LHCN-M2 (cell line): ENCODE data around the gene SGK2. TPM values are rescaled to one million over a fixed set of nuclear protein-coding genes. Genes with fewer than 3 reads are reported as not detected.
A peak's percentile ranks its signal among the peaks of the same experiment; 100 is the strongest.
"Not testable (repeated sequence)": the region's sequence is repeated elsewhere in the genome, so short reads cannot be mapped to it uniquely, and the experiment has no call there.

Experiments used
- DNase-seq: peaks from one replicate; pipeline ENCODE4 v3.0.0-alpha.2; 2012; ENCODE audit warnings: low read depth
- total RNA-seq: library from RNA; depleted of rRNA; stranded (reverse); fragments of >200 nt; gene quantifications from 2 replicates; pipeline ENCODE4 v1.2.3, GENCODE V29; 2014

SGK2 gene
- total RNA-seq, 1 experiment from 2014 or later: not detected

GRCh38 chr20:43563429-43563828 is 4.6 kb downstream of the SGK2 start:
- DNase-seq: peak; percentile 35

GRCh38 chr20:43563991-43564390 is 5.2 kb downstream of the SGK2 start:
- no peak for DNase-seq

GRCh38 chr20:43564455-43564854 is 5.6 kb downstream of the SGK2 start:
- DNase-seq: no peak

GRCh38 chr20:43564993-43565757 is 6.3 kb downstream of the SGK2 start:
- DNase-seq: no peak

GRCh38 chr20:43565758-43566104 is 6.9 kb downstream of the SGK2 start:
- DNase-seq: no peak

- DNase-seq: no peak
These were observed 8.7 kb downstream of the SGK2 start for GRCh38 chr20:43567477-43567876.

GRCh38 chr20:43568706-43569105 is 9.9 kb downstream of the SGK2 start:
- no peak for DNase-seq

GRCh38 chr20:43569282-43569681 is 10.5 kb downstream of the SGK2 start:
- no peak for DNase-seq

- no peak for DNase-seq
These were observed 11.7 kb downstream of the SGK2 start for GRCh38 chr20:43570496-43570895.

- no peak for DNase-seq
These were observed 12.5 kb downstream of the SGK2 start for GRCh38 chr20:43571310-43571709.

- no peak for DNase-seq
These were observed 12.9 kb downstream of the SGK2 start for GRCh38 chr20:43571771-43572170.

- DNase-seq: no peak
These were observed 14.1 kb downstream of the SGK2 start for GRCh38 chr20:43572891-43573290.

- DNase-seq: no peak
These were observed 17.3 kb downstream of the SGK2 start for GRCh38 chr20:43576108-43576507.

GRCh38 chr20:43579861-43580793 is 21.3 kb downstream of the SGK2 start:
- no peak for DNase-seq

- no peak for DNase-seq
These were observed 24.5 kb downstream of the SGK2 start for GRCh38 chr20:43583133-43583864.

- DNase-seq: peak; percentile 99
These were observed 25.2 kb downstream of the SGK2 start for GRCh38 chr20:43583982-43584432.

GRCh38 chr20:43584448-43585136 is 25.8 kb downstream of the SGK2 start:
- peak; percentile 96 for DNase-seq

- no peak for DNase-seq
These were observed 27.8 kb downstream of the SGK2 start for GRCh38 chr20:43586641-43587040.

- not testable (repeated sequence) for DNase-seq
These were observed 29.7 kb downstream of the SGK2 start for GRCh38 chr20:43588526-43588925.

GRCh38 chr20:43590036-43590391 is 31.2 kb downstream of the SGK2 start:
- no peak for DNase-seq
